Renal pelvis (tissue), 4 donors: Measurements from ENCODE around the gene KIAA0408. TPM values are rescaled to one million over a fixed set of nuclear protein-coding genes. Genes with fewer than 3 reads are reported as not detected.
"Not testable (repeated sequence)": the region's sequence is repeated elsewhere in the genome, so short reads cannot be mapped to it uniquely, and the experiment has no call there.

Experiments used
- DNase-seq: peaks from one replicate; pipeline ENCODE4 v3.0.0-alpha.2; 2013
- polyA plus RNA-seq, 3 donors: library from polyadenylated mRNA; unstranded; fragments of 120-200 nt; gene quantifications; one replicate each; pipeline ENCODE4 v1.2.1, GENCODE V29; 2013; ENCODE audit not compliant: insufficient read length in 3 of 3

Gene KIAA0408
- polyA plus RNA-seq, 3 donors, result 2.7 to 3.9 (median 3.1) TPM

DNA sequence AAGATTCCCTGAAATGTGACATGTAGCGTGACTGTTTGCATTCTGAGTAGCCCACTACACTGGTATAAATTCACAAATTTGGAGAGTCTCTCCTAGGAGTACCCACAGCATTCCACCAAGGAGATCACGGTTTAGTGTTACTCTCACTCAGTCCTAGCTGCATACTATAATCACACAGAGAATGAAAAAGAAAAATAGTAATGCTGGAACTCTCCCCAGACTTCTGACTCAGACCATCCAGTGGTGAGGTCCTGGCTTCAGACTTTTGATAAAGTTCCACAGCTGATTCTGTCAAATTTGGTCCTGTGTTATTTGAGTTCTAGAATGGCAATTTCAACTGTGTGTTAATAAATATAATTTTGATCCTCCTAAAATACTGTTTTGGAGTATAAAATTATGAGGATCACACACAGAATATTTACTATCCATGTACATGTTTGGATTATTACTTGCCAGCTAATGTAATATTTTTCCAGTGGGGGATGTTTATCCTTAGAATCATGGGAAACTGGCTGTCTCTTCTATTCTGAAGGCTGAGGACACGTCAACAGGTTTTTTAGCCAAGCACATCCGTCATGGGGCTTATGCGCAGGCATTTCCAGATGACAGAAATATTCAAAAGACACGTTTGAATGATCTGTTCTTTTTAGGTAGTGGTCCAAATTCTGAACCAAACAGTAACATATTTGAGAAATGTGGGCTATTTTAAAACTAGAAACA lies 5.1 kb upstream of the KIAA0408 start:
- DNase-seq, result no peak

DNA sequence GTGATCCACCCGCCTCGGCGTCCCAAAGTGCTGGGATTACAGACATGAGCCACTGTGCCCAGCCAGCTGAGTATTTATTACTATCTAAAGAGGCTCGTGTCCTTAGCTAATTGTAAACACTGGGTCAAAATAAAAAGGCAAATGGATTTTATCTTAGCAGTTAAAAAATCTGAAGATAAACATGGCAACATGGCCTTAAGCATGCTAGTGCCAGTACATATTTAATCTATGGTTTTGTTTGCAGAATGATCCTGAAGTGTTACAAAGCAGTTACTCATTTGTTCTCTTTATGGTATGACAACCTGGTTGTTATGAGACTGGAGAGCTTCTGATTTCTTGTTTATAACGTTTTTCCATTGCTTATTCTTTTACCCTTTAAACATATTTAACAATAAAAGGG lies 3.9 kb upstream of the KIAA0408 start:
- no peak for DNase-seq

DNA sequence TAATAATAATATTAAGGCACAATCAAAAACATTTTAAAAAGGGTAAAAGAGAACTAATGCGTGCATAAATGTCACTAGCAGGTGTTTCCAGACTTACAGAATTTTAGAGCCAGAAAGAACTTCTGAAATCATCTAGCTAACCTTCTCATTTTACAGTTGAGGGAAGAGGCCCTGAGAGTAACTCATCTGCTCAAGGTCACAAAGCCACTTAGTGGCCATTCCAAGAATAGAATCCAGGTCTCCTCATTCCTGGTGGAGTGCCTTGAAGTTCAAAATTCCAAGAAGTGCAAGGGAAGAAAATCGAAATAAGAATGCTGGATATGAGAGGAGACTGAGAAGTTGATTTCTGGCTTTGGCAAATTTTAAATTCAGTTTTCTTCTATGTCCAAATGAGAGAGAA lies 3.2 kb upstream of the KIAA0408 start:
- DNase-seq, result no peak

DNA sequence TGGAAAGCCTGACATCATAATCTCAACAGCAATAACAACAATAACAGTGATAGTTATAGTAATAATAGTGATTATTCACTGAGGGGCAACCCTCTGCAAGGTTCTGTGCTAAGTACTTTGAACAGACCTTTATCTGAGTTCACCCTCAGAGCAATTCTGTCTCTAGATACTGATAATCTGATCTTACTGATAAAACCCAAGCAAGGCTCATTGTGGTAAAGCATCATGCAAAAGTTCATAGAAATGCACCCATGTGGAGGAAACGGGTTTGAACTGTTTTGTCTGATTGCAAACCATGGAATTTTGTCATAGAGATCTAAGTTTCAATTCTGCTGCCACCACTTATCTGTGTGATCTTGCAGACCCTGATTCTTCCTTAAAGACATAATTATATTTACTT lies 1.3 kb upstream of the KIAA0408 start:
- no peak for DNase-seq

DNA sequence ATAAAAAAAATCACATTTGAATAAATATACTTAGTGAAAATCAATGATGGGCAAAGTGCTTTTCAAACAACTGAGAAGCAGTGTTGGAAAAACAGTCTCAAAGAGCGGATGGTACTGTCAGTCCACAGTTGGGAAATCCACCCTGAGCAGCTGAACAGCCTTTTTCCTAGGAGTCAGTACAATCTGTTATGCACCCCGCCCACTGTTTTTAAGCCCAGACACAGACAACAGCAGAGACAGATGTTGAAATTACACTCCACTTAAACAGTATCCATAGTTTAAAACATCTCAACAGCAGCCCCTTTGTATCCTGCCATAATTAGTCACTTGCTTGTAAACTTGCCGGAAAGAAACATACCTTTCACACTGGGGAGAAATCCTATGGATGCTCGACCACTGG lies 372 bp downstream of the KIAA0408 start:
- DNase-seq, result peak; percentile 4

DNA sequence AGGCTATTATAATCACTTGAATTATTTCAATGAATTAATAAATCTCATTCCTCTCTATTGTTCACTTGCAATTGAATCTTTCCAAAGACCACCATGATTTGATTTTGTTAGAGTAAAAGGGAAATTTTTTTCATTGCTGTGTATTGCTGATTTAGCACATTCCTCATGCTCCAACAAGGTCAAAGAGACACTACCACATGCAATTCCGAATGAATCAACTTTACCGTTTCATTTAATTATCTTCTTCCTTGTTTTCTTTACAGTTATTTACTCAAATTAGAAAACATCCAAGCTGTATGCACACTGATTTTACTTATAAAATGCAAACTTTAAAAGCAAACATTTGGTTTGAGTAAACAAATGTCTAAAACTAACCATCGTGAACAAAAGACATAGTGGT lies 967 bp downstream of the KIAA0408 start:
- no peak for DNase-seq

DNA sequence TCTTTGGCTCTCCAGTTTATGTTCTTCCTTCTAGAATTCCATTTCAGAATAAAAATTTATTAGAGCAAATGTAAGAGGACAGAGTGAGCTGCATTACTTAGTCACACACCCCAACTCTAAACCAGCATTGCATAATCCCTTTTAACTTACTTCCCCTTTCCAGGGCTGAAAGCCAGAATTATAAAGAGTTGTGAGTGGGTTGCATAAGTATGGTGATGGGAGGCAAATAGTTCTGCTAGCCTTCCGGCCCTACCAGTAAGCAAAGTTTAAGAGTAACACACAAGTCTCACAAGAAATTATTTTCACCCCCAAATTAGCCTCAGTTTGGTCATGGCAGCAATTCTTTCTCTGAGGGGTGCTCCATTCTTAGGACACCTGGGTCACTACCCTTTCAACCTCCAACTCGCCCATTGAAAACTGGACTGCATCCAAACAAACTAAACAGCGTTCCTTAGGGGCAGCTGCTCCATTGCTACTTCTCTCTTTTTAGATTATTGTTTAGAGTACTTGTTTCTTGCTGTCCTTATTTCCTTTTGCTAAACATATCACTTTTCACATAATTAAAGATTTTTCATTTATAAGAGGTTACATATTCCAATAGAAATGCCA lies 1.6 kb downstream of the KIAA0408 start:
- DNase-seq, result no peak

DNA sequence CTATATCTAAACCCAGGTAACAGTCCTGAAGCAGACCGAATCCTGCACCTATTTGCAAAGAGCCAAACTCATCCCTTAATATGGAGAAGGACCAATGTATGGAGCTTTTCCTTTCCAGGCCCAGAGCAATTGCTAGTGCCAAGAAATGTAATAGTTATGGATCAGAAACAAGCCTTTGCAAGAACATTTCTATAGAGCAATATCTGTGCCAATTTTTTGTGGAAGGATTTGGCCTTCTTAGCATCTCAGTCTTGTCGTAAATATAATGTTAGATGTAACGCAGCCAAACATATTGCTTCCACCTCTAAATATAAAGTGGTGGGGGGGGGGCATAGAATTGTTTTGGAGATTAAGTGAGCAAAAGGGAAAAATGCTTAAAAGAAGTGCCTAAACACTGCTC lies 2.7 kb downstream of the KIAA0408 start:
- DNase-seq, result no peak

DNA sequence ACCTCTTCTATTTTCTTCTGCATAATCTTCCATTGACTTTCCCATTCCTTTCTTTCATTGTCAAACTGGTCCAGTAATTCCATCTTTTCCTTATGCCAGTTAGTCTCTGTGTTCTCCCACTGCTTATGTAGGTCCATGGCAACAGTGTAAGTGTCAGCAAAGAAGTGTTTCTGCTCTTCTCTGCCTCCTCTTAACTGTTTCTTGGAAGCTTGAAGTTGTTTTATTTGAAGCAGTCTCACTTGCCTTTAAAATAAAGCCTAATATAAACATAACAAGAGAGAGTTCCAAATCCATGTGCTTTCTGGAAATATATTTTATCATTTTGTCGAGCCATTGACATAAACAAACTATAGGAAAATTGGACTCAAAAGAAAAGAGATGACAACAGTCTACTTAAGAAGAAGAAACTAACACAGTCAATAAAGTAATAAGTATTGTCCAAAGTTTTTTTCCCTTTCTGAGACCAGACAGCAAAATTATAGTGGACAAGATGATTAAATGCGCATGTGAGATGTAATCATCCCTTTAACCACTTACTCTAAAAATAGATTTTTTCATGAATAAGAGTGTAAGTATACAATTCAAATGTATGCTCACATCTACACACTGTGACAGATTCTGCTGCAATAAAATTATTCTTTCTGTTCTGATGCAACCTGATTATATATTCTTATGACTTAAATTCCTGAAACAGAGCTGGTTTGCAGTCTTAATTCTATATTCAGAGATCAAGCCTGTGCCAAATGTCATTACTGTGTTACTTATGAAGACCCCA lies 5.2 kb downstream of the KIAA0408 start:
- no peak for DNase-seq

DNA sequence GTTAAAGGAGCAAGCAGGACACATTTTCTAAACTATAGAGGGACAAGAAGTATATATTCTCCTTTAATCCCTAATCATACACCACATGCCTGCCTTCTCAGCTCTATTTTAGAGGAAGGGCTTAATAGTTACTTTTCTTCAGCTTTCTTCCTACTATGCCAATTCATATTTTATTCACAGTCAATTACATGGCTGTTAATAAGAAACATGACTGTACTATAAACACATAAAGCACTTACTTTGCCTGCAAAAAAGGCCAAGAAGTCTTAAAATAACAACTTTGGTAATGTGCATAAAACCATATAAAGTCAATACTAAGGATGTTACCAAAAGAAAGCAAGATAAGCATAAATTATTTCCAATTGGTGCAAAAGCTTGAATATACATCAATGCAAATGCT lies 6.4 kb downstream of the KIAA0408 start:
- DNase-seq, result no peak

DNA sequence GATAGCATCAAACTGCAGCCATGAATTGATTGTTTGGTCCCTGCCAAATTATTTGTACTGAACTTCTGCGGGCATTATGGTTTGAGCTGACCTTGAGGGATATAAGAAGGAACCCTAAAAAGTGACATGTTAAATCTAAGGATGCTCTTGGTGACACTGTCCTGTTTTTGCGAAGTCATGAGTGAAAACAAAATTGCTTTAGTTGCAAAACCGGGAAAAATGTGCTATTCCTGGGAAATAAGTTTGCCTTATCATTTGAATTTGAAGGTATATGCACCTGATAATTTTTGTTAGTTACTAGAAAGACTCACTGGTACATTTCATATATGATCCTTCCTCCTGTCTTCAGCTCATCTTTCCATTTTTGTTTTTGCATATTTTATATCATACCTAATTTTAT lies 7.8 kb downstream of the KIAA0408 start:
- no peak for DNase-seq

DNA sequence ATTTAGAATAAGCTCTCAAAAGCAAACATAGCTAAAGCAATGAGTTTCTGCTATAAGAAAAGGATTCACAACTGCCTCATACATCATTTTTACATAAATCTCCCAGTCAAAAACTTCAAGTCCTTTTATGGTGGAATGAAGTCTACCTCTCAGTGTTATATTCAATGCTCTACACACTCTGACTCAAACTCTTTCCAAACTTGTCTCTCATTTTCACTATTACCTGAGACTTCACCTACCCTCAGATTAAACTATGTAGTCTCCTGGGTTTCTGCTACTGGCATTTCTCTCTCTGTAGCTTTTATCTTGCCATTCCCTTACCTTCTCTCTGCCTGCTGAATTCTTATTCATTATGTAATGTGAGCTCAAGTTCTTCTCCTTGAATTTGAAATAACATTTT lies 11.4 kb downstream of the KIAA0408 start:
- no peak for DNase-seq

DNA sequence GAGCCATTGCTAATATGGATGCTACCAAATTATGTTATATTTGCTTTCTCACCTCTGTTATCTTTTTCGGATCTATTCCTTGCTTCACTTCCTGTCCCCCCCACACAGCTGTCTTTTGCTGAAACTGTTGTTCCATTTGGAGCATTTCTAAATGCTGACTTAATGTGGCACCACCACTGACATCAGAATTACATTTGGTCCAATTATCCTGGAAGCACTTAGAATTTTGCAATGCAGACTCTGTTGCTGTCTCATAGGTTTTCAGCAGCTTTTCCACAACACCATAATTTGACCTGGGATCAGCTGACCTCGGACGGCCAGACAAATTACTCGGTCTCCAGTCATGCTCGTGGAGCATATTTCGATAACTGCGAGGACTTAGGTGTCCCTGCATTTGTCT lies 12.8 kb downstream of the KIAA0408 start:
- no peak for DNase-seq

DNA sequence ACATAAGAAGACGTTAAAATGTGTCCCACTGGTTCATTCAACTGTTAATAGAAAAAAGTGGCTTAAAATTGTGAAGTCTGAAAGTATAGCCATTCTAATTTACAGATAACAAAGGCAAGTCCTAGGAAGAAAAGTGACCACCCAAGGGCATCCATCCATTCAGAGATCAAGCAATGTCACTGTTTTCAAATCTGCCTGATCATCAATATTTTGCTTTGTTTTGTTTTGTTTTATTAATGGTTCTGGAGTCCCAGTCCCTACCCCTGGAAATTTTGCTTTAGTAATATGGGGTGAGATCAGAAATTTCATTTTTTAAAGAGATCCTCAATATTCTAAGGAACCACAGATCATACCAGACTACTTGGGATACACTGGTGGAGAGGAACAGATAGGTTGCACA lies 17.3 kb downstream of the KIAA0408 start:
- no peak for DNase-seq

DNA sequence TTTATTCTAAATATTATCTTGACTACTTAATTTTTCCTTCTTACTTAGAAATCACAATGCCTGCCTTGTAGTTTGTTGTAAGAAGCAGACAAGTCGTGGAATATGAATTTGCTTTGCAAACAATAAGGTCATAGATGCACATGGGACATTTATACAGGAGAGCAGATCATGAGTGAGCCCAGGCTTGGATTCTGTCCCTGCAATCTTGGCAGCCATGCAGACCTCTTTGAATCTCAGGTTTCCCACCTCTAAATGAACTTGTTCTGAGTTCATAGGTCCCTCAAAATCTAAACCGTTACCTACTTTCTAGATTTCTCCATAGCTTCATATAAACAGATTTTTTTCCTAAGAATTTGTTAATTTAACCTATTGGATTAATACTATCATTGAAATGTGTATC lies 19.5 kb downstream of the KIAA0408 start:
- no peak for DNase-seq

DNA sequence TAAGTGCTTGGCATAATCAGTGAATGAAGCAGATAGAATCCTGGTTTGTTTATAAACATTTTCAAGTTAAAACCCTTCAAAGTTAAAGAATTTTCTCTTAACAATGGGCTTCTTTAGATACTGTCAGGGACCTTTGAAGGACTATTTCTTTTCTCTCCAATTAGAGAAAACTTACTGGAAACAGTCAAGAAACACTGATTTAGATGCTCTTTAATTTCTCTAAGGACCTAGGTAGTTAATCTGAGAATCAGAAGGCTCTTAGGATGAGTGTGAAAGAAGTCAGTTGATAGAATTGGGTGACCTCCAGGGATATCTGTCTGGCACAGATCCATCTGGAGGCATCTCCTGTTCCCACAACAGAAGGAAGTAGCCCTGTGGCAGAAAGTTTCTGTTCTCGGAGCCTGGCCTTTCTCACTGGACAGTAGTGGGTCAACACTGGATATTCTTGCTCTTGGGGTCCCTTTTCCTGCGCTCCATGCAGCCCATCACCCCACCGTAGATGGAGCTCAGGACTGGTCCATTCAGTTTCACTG lies 22.5 kb downstream of the KIAA0408 start:
- DNase-seq, result no peak

DNA sequence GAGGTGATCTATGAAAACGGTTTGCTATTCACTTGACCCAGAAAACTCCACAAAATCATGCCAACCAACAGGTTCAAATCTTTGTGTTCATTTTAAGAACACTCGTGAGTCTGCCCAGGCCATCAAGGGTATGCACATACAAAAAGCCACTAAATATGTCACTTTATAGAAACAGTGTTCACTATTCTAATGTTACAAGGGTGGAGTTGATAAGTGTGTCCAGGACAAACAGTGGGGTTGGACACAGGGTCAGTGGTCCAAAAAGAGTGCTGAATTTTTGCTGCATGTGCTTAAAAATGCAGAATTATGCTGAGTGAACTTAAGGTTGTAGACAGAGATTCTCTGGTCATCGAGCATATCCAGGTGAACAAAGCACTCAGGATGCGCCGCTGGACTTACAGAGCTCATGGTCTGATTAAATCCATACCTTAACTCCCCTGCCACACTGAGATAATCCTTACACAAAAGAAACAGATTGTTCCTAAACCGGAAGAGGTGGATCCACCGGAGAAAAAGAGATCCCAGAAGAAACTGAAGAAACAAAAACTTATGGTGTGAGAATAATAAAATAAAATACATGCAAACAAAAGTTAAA lies 23.5 kb downstream of the KIAA0408 start:
- no peak for DNase-seq

DNA sequence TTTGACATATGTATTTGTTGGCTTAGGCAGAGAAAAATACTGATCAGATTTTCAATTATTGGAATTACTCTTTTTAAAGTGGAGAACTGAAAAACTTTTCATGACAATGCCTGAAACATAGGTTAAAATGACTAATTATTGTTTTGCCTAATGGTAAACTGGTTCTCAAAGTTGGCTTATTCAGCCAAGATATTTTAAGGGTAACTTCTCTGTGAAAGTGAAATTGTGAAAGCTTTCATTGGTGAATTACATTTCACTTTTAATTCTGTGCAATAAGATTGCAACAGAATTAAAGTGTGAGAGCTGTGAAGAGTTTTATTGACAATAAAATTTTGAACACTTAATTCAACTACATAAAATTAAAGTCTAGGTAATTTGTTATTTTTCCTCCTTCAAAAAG lies 24.5 kb downstream of the KIAA0408 start:
- no peak for DNase-seq

DNA sequence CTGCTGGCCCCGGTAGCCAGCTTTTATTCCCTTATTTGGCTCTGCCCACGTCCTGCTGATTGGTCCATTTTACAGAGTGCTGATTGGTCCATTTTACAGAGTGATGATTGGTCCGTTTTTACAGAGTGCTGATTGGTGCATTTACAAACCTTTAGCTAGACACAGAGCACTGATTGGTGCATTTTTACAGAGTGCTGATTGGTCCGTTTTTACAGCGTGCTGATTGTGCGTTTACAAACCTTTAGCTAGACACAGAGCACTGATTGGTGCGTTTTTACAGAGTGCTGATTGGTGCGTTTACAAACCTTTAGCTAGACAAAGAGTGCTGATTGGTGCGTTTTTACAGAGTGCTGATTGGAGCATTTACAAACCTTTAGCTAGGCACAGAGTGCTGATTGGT lies 30.6 kb downstream of the KIAA0408 start:
- DNase-seq, result not testable (repeated sequence)

DNA sequence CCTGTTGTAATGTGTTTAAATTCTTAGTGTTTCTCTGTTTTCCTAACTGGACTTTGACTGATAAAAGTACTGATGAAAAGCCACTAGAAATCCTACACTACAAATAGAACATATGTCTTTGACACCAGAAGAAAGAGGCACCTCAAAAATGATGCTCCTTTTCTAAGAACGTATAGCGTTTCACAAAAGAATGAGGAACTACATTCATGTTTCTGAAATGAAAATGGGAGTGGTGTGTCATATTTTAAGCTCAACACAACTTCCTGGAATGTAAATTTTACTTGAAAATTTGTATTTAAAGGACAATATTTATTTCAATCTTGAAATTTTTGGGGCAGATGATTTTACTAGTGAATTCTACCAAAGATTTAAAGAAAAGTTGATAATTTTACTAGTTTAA lies 35.3 kb downstream of the KIAA0408 start:
- no peak for DNase-seq

DNA sequence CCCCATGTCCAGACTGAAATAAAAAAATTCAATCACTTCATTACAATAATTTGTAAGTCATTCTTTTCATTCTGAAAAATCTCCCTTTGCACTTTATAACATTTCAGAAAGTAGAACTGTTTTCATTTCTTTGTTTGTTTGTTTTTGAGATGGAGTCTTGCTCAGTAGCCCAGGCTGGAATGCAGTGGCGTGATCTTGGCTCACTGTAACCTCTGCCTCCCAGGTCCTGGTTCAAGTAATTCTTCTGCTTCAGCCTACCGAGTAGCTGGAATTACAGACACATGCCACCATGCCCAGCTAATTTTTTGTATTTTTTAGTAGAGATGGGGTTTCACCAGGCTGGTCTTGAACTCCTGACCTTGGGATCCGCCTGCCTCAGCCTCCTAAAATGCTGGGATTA lies 38.0 kb downstream of the KIAA0408 start:
- DNase-seq, result not testable (repeated sequence)

DNA sequence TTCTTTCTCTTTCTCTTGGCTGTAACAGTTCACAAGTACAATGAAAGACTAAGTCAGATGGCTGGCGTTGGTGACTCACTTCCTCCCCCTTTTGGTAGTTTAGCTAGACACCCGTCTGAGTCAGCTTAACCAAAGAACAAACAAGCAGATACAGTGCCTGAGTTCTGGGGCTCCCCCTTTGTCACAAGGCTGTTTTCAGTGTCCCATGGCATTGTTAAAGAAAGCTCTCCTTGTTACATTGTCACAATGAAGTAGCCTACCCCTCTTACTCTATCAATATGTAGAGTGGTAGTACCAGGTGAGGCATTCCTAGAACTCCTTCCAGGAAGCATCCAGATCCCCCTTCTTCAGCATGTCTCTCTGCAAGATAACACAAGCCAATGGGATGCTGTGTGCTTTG lies 38.6 kb downstream of the KIAA0408 start:
- DNase-seq, result peak; percentile 42

DNA sequence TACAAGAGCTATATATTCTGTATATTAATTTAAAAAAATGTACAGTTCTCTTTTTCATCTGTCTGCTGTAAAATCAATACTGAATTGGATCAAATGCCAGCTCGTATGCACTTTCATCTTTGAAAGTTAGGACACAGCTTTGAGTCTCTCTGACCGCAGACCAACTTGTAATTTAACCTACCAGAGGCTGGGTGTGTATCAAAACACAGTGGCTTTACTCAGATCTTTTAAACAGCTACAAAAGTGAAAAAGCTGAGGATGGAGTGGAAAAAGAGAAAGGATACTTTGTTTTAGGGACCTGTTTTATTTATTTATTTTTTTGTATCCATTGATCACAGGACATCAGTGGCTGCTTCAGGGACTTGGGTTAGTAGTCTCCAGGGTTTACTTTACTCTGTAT lies 44.1 kb downstream of the KIAA0408 start:
- no peak for DNase-seq
